KOPT-K1 (cell line): Measurements from ENCODE around the gene MLIP.

Experiments
- H3K27ac ChIP-seq: fragments of 200-600 bp; sonication (generic); 2 replicates; pipeline ENCODE4 v1.5.1; 2016; ENCODE audit warnings: antibody characterized with exemption, mild to moderate bottlenecking, low read depth, low read length; ENCODE audit not compliant: poor library complexity, severe bottlenecking
- H3K36me3 ChIP-seq: fragments of 200-600 bp; sonication (generic); 2 replicates; pipeline ENCODE4 v1.5.1; 2017; ENCODE audit warnings: antibody characterized with exemption, mild to moderate bottlenecking, low read length, moderate library complexity; ENCODE audit not compliant: insufficient read depth
- H3K9me3 ChIP-seq: fragments of 200-600 bp; sonication (generic); 2 replicates; pipeline ENCODE4 v1.5.1; 2017; ENCODE audit warnings: antibody characterized with exemption, low read length, mild to moderate bottlenecking; ENCODE audit not compliant: insufficient read depth, poor library complexity, severe bottlenecking

MLIP gene

GRCh38 chr6:54085541-54085940 is 25.7 kb upstream of the MLIP start:
- Histone ChIP-seq H3K9me3 (no peaks in the 10 kb centered on the region), H3K27ac (no peak overlapping the region), H3K36me3 (no peaks in the 10 kb centered on the region)

- Histone ChIP-seq H3K36me3 (no peaks in the 10 kb centered on the region), H3K27ac (no peak overlapping the region), H3K9me3 (no peaks in the 10 kb centered on the region)
Observed at GRCh38 chr6:54086439-54086838, 24.8 kb upstream of the MLIP start.

GRCh38 chr6:54087721-54088120 is 23.5 kb upstream of the MLIP start:
- Histone ChIP-seq H3K9me3 (no peaks in the 10 kb centered on the region), H3K36me3 (no peaks in the 10 kb centered on the region), H3K27ac (no peak overlapping the region)

- H3K27ac ChIP-seq, result no peak overlapping the region
- H3K9me3 ChIP-seq, result no peaks in the 10 kb centered on the region
- no peaks in the 10 kb centered on the region for H3K36me3 ChIP-seq
Observed at GRCh38 chr6:54093326-54093948, 17.8 kb upstream of the MLIP start.

GRCh38 chr6:54094293-54094692 is 16.9 kb upstream of the MLIP start:
- Histone ChIP-seq H3K36me3 (no peaks in the 10 kb centered on the region), H3K9me3 (no peaks in the 10 kb centered on the region), H3K27ac (no peak overlapping the region)

- H3K36me3 ChIP-seq, result no peaks in the 10 kb centered on the region
- H3K27ac ChIP-seq, result no peak overlapping the region
- no peaks in the 10 kb centered on the region for H3K9me3 ChIP-seq
Observed at GRCh38 chr6:54094786-54095185, 16.5 kb upstream of the MLIP start.

- no peaks in the 10 kb centered on the region for H3K9me3 ChIP-seq
- H3K27ac ChIP-seq, result no peak overlapping the region
- no peaks in the 10 kb centered on the region for H3K36me3 ChIP-seq
Observed at GRCh38 chr6:54095723-54096122, 15.5 kb upstream of the MLIP start.

GRCh38 chr6:54096811-54097210 is 14.4 kb upstream of the MLIP start:
- Histone ChIP-seq H3K27ac (no peak overlapping the region), H3K9me3 (no peaks in the 10 kb centered on the region), H3K36me3 (no peaks in the 10 kb centered on the region)

- Histone ChIP-seq H3K36me3 (no peaks in the 10 kb centered on the region), H3K9me3 (no peaks in the 10 kb centered on the region), H3K27ac (no peak overlapping the region)
Observed at GRCh38 chr6:54097753-54098152, 13.5 kb upstream of the MLIP start.

- Histone ChIP-seq H3K36me3 (no peaks in the 10 kb centered on the region), H3K27ac (no peak overlapping the region)
Observed at GRCh38 chr6:54098450-54099044, 12.7 kb upstream of the MLIP start.

GRCh38 chr6:54099225-54099624 is 12.0 kb upstream of the MLIP start:
- H3K36me3 ChIP-seq, result no peaks in the 10 kb centered on the region
- no peaks in the 10 kb centered on the region for H3K9me3 ChIP-seq
- H3K27ac ChIP-seq, result no peak overlapping the region

More at GRCh38 chr6:54098450-54099044, 12.7 kb upstream of the MLIP start:
- H3K9me3 ChIP-seq, result no peaks in the 10 kb centered on the region

- no peak overlapping the region for H3K27ac ChIP-seq
- H3K36me3 ChIP-seq, result no peaks in the 10 kb centered on the region
- no peaks in the 10 kb centered on the region for H3K9me3 ChIP-seq
Observed at GRCh38 chr6:54100411-54101006, 10.7 kb upstream of the MLIP start.

- H3K36me3 ChIP-seq, result no peaks in the 10 kb centered on the region
- H3K27ac ChIP-seq, result no peak overlapping the region
- no peaks in the 10 kb centered on the region for H3K9me3 ChIP-seq
Observed at GRCh38 chr6:54102238-54102637, 9.0 kb upstream of the MLIP start.

- H3K27ac ChIP-seq, result no peak overlapping the region
- H3K36me3 ChIP-seq, result no peaks in the 10 kb centered on the region
- no peaks in the 10 kb centered on the region for H3K9me3 ChIP-seq
Observed at GRCh38 chr6:54103497-54103896, 7.7 kb upstream of the MLIP start.

GRCh38 chr6:54106727-54107126 is 4.5 kb upstream of the MLIP start:
- no peak overlapping the region for H3K27ac ChIP-seq
- H3K9me3 ChIP-seq, result no peaks in the 10 kb centered on the region
- H3K36me3 ChIP-seq, result no peaks in the 10 kb centered on the region
